Endothelial cell of umbilical vein (primary cell): ENCODE results near the gene FMO5. TPM values are rescaled to one million over a fixed set of nuclear protein-coding genes. Genes with fewer than 3 reads are reported as not detected.

Source experiments
- BruUV-seq: library from RNA; stranded (reverse); fragments of 400-500 nt; replicated peaks from 2 replicates; lab custom pipeline; 2021; lab: Mats Ljungman, UMichigan
- CTCF ChIA-PET: fragments of 300-600, 350-600 bp; sonication (Branson Sonifier 250); formaldehyde crosslinking; loops from one replicate; lab custom pipeline; 2021; ENCODE audit warnings: antibody characterized with exemption, inconsistent platforms; lab: Charles Lee
- POLR2A ChIA-PET: fragments of 300-600, 350-600 bp; sonication (Branson Sonifier 250); formaldehyde crosslinking; loops from one replicate; lab custom pipeline; 2021; ENCODE audit warnings: antibody characterized with exemption, inconsistent platforms; lab: Charles Lee
- DNase-seq: peaks from one replicate; pipeline ENCODE4 v3.0.0-alpha.2; 2011; ENCODE audit warnings: low read depth, low spot score
- FAIRE-seq: peaks from 2 replicates; lab custom pipeline; 2011; peaks lifted over from hg19 to GRCh38; lab: Jason Lieb, UNC
- H2AFZ ChIP-seq: 2 replicates; pipeline ENCODE4 v1.6.0; 2012; ENCODE audit warnings: low read depth, low read length, control low read depth, inconsistent platforms
- H3K27ac ChIP-seq: 2 replicates; pipeline ENCODE4 v1.5.1; 2011; ENCODE audit warnings: low read depth, mild to moderate bottlenecking, control low read depth, low read length, moderate library complexity; ENCODE audit not compliant: insufficient read depth
- H3K27me3 ChIP-seq, 2 experiments: 2 replicates each; pipeline versions ENCODE4 v1.6.0 to v1.6.1; 2011; ENCODE audit warnings: low read length in 2 of 2, mixed read lengths in 1 of 2; ENCODE audit not compliant: control insufficient read depth in 2 of 2, insufficient read depth in 2 of 2
- H3K36me3 ChIP-seq, 2 experiments: 2 replicates in 1 of 2; 3 replicates in 1 of 2; pipeline ENCODE4 v1.5.1; 2011; ENCODE audit warnings: low read length in 2 of 2, mild to moderate bottlenecking in 1 of 2, moderate library complexity in 1 of 2; ENCODE audit not compliant: control insufficient read depth in 2 of 2, insufficient read depth in 2 of 2; ENCODE audit errors: extremely low read depth in 1 of 2
- H3K4me1 ChIP-seq: 3 replicates; pipeline ENCODE4 v1.5.1; 2011; ENCODE audit warnings: mild to moderate bottlenecking, low read length; ENCODE audit not compliant: control insufficient read depth, insufficient read depth; ENCODE audit errors: extremely low read depth
- H3K4me2 ChIP-seq: 2 replicates; pipeline ENCODE4 v1.6.1; 2011; ENCODE audit warnings: low read length, control low read depth, mixed read lengths; ENCODE audit not compliant: insufficient read depth
- H3K4me3 ChIP-seq, 3 experiments: fragments of 200-600 bp in 1 of 3; sonication (generic), shearing (Covaris generic) in 1 of 3; replicated peaks in 1 of 3; 2 replicates each; pipeline ENCODE4 v1.5.1; 2011 to 2016; ENCODE audit warnings: control low read depth in 3 of 3, low read length in 3 of 3, mild to moderate bottlenecking in 2 of 3, inconsistent platforms in 1 of 3, low read depth in 1 of 3, moderate library complexity in 1 of 3; ENCODE audit not compliant: insufficient read depth in 1 of 3
- H3K79me2 ChIP-seq: 2 replicates; pipeline ENCODE4 v1.6.0; 2012; ENCODE audit warnings: low read length, inconsistent platforms; ENCODE audit not compliant: control insufficient read depth, insufficient read depth
- H3K9ac ChIP-seq: replicated peaks from 2 replicates; pipeline ENCODE3; 2011; ENCODE audit warnings: low read length, control low read depth; ENCODE audit not compliant: insufficient read depth; ENCODE audit errors: extremely low read depth
- H3K9me1 ChIP-seq: replicated peaks from 3 replicates; pipeline ENCODE4 v1.6.0; 2011; ENCODE audit warnings: mild to moderate bottlenecking, low read length; ENCODE audit not compliant: control insufficient read depth, insufficient read depth; ENCODE audit errors: extremely low read depth
- H3K9me3 ChIP-seq: replicated peaks from 2 replicates; pipeline ENCODE4 v1.5.1; 2012; ENCODE audit warnings: low read length, inconsistent platforms; ENCODE audit not compliant: control insufficient read depth, insufficient read depth
- H4K20me1 ChIP-seq: replicated peaks from 2 replicates; pipeline ENCODE3; 2011; ENCODE audit warnings: mild to moderate bottlenecking, low read length; ENCODE audit not compliant: control insufficient read depth, insufficient read depth; ENCODE audit errors: extremely low read depth
- EZH2 ChIP-seq: IDR thresholded peaks from 2 replicates; pipeline ENCODE4 v1.6.1; 2012; ENCODE audit warnings: borderline replicate concordance, low read depth, mild to moderate bottlenecking, moderate library complexity, low read length, inconsistent platforms; ENCODE audit not compliant: severe bottlenecking
- FOS ChIP-seq: IDR thresholded peaks from 2 replicates; pipeline ENCODE4 v1.6.1; 2011; ENCODE audit warnings: mild to moderate bottlenecking, low read length, moderate library complexity, borderline replicate concordance; ENCODE audit not compliant: insufficient read depth
- GATA2 ChIP-seq: IDR thresholded peaks from 2 replicates; pipeline ENCODE4 v1.7.0; 2011; ENCODE audit warnings: low read depth, mild to moderate bottlenecking, moderate library complexity, mixed read lengths, low read length; ENCODE audit not compliant: insufficient read length, insufficient read depth
- JUN ChIP-seq: IDR thresholded peaks from 2 replicates; pipeline ENCODE4 v1.6.1; 2011; ENCODE audit warnings: borderline replicate concordance, low read depth; ENCODE audit not compliant: insufficient read length, insufficient read depth
- MYC ChIP-seq: IDR thresholded peaks from one replicate; pipeline ENCODE4 v1.6.1; 2011; ENCODE audit warnings: mild to moderate bottlenecking, low read depth, low read length
- POLR2A ChIP-seq: IDR thresholded peaks from 2 replicates; pipeline ENCODE4 v1.6.1; 2012; ENCODE audit warnings: low read depth, mild to moderate bottlenecking, control low read depth, low read length
- POLR2AphosphoS5 ChIP-seq: IDR thresholded peaks from 2 replicates; pipeline ENCODE4 v1.6.1; 2012; ENCODE audit warnings: low read depth, mild to moderate bottlenecking, control low read depth, low read length, moderate library complexity; ENCODE audit not compliant: insufficient read depth
- dilution Hi-C: fragments of 300-500 bp; cut with MboI; formaldehyde crosslinking; loops from one replicate; pipeline ENCODE4 v1.15.0; 2019; ENCODE audit warnings: low sequenced_read_pairs; ENCODE audit not compliant: extremely low pct_ligation_motif_present
- intact Hi-C: fragments of 100-400 bp; cut with micrococcal nuclease; formaldehyde crosslinking; loops from one replicate; pipeline ENCODE4 v1.10.0; 2022
- polyA plus RNA-seq, 4 experiments: library from polyadenylated mRNA; depleted of rRNA in 3 of 4; stranded (reverse) in 3 of 4; unstranded in 1 of 4; fragments of >200 nt; gene quantifications; 2 replicates each; pipeline versions ENCODE4 v1.2.1 to v1.2.3, GENCODE V29; 2011 to 2012; ENCODE audit warnings: missing spikeins in 1 of 4
- total RNA-seq: library from RNA; stranded (reverse); gene quantifications from 2 replicates; pipeline ENCODE4 v1.2.3, GENCODE V29; 2021
- TF ChIP-seq, protein P1 (sequence below), 2 donors: IDR thresholded peaks; 1 replicate in 1 of 2; 2 replicates in 1 of 2; pipeline ENCODE4 v1.5.1; 2011; ENCODE audit warnings: low read length in 2 of 2, mild to moderate bottlenecking in 2 of 2, moderate library complexity in 2 of 2, control low read depth in 1 of 2, inconsistent platforms in 1 of 2, low read depth in 1 of 2; ENCODE audit not compliant: insufficient read depth in 1 of 2; ENCODE audit errors: extremely low read depth in 1 of 2
- TF ChIP-seq, protein P2 (sequence below): IDR thresholded peaks from 2 replicates; pipeline ENCODE4 v1.6.1; 2011; ENCODE audit not compliant: insufficient read depth, insufficient read length

The FMO5 gene
- total and polyA plus RNA-seq, 2 donors (not counting 3 experiments of a cell fraction or from before 2014, with no cell fraction given): 0.48 to 0.60 TPM

DNA sequence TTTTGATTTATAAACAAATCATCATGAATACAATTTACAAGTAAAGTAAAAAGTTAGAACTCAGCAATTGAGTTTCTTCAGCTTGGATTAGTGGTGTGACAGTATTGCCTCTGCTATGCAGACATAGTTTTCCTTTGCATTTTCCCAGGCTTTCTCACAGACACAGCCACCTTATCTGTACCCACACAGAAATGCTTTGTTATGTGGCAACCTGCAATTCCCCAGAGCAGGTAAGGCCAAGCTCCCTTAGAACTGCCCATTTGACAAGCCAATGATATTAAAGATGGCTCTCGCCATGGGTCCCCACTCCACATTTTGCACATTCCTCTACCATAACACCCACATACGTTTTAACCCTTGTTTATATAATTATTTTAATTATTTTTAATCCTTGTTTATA, 14.2 kb downstream of the FMO5 start:
- ChIA-PET POLR2A (no interaction called here), CTCF (no interaction called here)
- Histone ChIP-seq H3K9me3 (no peaks in the 10 kb centered on the region), H3K27ac (no peak overlapping the region), H3K27me3 (no peaks in the 10 kb centered on the region), H3K4me3 (no peak overlapping the region), H3K9ac (no peak overlapping the region), H3K79me2 (no peaks in the 10 kb centered on the region), H3K4me2 (no peak overlapping the region), H4K20me1 (no peaks in the 10 kb centered on the region), H2AFZ (no peak overlapping the region), H3K9me1 (no peaks in the 10 kb centered on the region), H3K4me1 (no peaks in the 10 kb centered on the region), H3K36me3 (no peaks in the 10 kb centered on the region)
- TF ChIP-seq POLR2A (no peak), EZH2 (no peak), JUN (no peak), POLR2AphosphoS5 (no peak), GATA2 (no peak), MYC (no peak), FOS (no peak)
- TF ChIP-seq, protein P1, sequence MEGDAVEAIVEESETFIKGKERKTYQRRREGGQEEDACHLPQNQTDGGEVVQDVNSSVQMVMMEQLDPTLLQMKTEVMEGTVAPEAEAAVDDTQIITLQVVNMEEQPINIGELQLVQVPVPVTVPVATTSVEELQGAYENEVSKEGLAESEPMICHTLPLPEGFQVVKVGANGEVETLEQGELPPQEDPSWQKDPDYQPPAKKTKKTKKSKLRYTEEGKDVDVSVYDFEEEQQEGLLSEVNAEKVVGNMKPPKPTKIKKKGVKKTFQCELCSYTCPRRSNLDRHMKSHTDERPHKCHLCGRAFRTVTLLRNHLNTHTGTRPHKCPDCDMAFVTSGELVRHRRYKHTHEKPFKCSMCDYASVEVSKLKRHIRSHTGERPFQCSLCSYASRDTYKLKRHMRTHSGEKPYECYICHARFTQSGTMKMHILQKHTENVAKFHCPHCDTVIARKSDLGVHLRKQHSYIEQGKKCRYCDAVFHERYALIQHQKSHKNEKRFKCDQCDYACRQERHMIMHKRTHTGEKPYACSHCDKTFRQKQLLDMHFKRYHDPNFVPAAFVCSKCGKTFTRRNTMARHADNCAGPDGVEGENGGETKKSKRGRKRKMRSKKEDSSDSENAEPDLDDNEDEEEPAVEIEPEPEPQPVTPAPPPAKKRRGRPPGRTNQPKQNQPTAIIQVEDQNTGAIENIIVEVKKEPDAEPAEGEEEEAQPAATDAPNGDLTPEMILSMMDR (IDR thresholded peaks at IDR 0.05; ENCODE audit: extremely low read depth in 1 of 2, insufficient read depth in 1 of 2, low read depth in 1 of 2, low read length in 2 of 2): no peak
- TF ChIP-seq, protein P2, sequence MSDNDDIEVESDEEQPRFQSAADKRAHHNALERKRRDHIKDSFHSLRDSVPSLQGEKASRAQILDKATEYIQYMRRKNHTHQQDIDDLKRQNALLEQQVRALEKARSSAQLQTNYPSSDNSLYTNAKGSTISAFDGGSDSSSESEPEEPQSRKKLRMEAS: no peak
- FAIRE-seq (no peak), DNase-seq (no peak)
- intact Hi-C loops (no loop called here), dilution Hi-C loops (no loop called here)
- BruUV-seq: no TSS peak
